OCI-LY7 (cell line): ENCODE data around the gene SPTBN4. TPM values are rescaled to one million over a fixed set of nuclear protein-coding genes. Genes with fewer than 3 reads are reported as not detected.

ENCODE experiments used
- BruUV-seq: library from RNA; stranded (reverse); fragments of 400-500 nt; replicated peaks from 2 replicates; lab custom pipeline; 2021; lab: Mats Ljungman, UMichigan
- CTCF ChIA-PET: fragments of 300-600 bp; sonication (Branson Sonifier 250); formaldehyde crosslinking; loops from one replicate; lab custom pipeline; 2022; ENCODE audit warnings: antibody characterized with exemption; ENCODE audit not compliant: unreplicated experiment; lab: Charles Lee
- POLR2A ChIA-PET: fragments of 300-600 bp; sonication (Branson Sonifier 250); formaldehyde crosslinking; loops from one replicate; lab custom pipeline; 2022; ENCODE audit warnings: antibody characterized with exemption; lab: Charles Lee
- DNase-seq: peaks from one replicate; pipeline ENCODE4 v3.0.0-alpha.2; 2015; ENCODE audit warnings: low spot score
- H2AFZ ChIP-seq: fragments of 200-600 bp; sonication (generic), shearing (Covaris generic); 2 replicates; pipeline ENCODE4 v1.6.1; 2014; ENCODE audit warnings: mild to moderate bottlenecking, antibody characterized with exemption, low read length, moderate library complexity
- H3K27ac ChIP-seq: fragments of 200-600 bp; sonication (generic); 2 replicates; pipeline ENCODE4 v1.5.1; 2014; ENCODE audit warnings: mixed run types, low read depth, mild to moderate bottlenecking, moderate library complexity, low read length, inconsistent platforms; ENCODE audit not compliant: poor library complexity, severe bottlenecking
- H3K36me3 ChIP-seq: fragments of 200-600 bp; sonication (generic); 2 replicates; pipeline ENCODE4 v1.6.1; 2014; ENCODE audit warnings: mild to moderate bottlenecking, antibody characterized with exemption, low read length, moderate library complexity, mixed read lengths; ENCODE audit not compliant: insufficient read depth
- H3K4me1 ChIP-seq: fragments of 200-600 bp; sonication (generic); 2 replicates; pipeline ENCODE4 v1.5.1; 2014; ENCODE audit warnings: mild to moderate bottlenecking, low read length; ENCODE audit not compliant: insufficient read depth, poor library complexity, severe bottlenecking
- H3K4me2 ChIP-seq: fragments of 200-600 bp; sonication (generic); 2 replicates; pipeline ENCODE4 v1.6.1; 2014; ENCODE audit warnings: mild to moderate bottlenecking, low read length
- H3K4me3 ChIP-seq: fragments of 200-600 bp; sonication (generic); 2 replicates; pipeline ENCODE4 v1.5.1; 2014; ENCODE audit warnings: mild to moderate bottlenecking, low read depth, low read length; ENCODE audit not compliant: poor library complexity, severe bottlenecking
- H3K79me2 ChIP-seq: fragments of 200-600 bp; sonication (generic); 2 replicates; pipeline ENCODE4 v1.6.1; 2016; ENCODE audit warnings: low read depth, mild to moderate bottlenecking, low read length, moderate library complexity, mixed read lengths; ENCODE audit not compliant: insufficient read depth
- H3K9me2 ChIP-seq: fragments of 200-600 bp; sonication (generic); 2 replicates; pipeline ENCODE4 v1.6.1; 2016; ENCODE audit warnings: mild to moderate bottlenecking, low read length, mixed read lengths; ENCODE audit not compliant: insufficient read depth
- H3K9me3 ChIP-seq: fragments of 200-600 bp; sonication (generic); 2 replicates; pipeline ENCODE4 v1.6.1; 2014; ENCODE audit warnings: mild to moderate bottlenecking, mixed run types, low read length, mixed read lengths
- H4K20me1 ChIP-seq: fragments of 200-600 bp; sonication (generic); 2 replicates; pipeline ENCODE4 v1.6.1; 2014; ENCODE audit warnings: mild to moderate bottlenecking, antibody characterized with exemption, low read length, moderate library complexity, mixed read lengths; ENCODE audit not compliant: insufficient read depth
- CTCF ChIP-seq: fragments of 200-600 bp; sonication (generic); conservative IDR thresholded peaks from 2 replicates; pipeline ENCODE4 v1.5.1; 2014; ENCODE audit warnings: mild to moderate bottlenecking, antibody characterized with exemption, low read length, moderate library complexity, mixed read lengths
- EZH2phosphoT487 ChIP-seq: fragments of 200-600 bp; sonication (generic); IDR thresholded peaks from 2 replicates; pipeline ENCODE4 v1.6.1; 2018; ENCODE audit warnings: low read depth, borderline replicate concordance, mild to moderate bottlenecking, mixed run types, antibody characterized with exemption, low read length, moderate library complexity, mixed read lengths
- intact Hi-C: fragments of 100-400 bp; cut with micrococcal nuclease; formaldehyde crosslinking; loops from one replicate; pipeline ENCODE4 v1.10.0; 2022; ENCODE audit not compliant: unreplicated experiment
- total RNA-seq, 2 experiments: library from RNA; depleted of rRNA in 1 of 2; stranded (reverse); fragments of >200 nt in 1 of 2; shearing (Covaris generic) in 1 of 2; gene quantifications; 2 replicates each; pipeline ENCODE4 v1.2.3, GENCODE V29; 2014 to 2022

The SPTBN4 gene
- total RNA-seq, 2 experiments from 2014 or later: 4.1 to 6.3 TPM

GRCh38 chr19:40507892-40508291 lies 41.1 kb downstream of the SPTBN4 start:
- TF ChIP-seq EZH2phosphoT487: no peak
- no peak for TF ChIP-seq CTCF
- POLR2A ChIA-PET: interaction anchor here (0.6 kb wide), 1 partner anchor 9 kb away, joined by 3 read pairs; no protein-coding TSS in a partner anchor
- no peaks in the 10 kb centered on the region for H3K9me2 ChIP-seq

GRCh38 chr19:40508739-40509260 lies 42.0 kb downstream of the SPTBN4 start:
- no peak for TF ChIP-seq EZH2phosphoT487
- no peak for TF ChIP-seq CTCF
- intact Hi-C loops: no loop called here

More at GRCh38 chr19:40507892-40508291, 41.1 kb downstream of the SPTBN4 start:
- no peaks in the 10 kb centered on the region for H3K4me1 ChIP-seq
- H3K9me3 ChIP-seq: no peaks in the 10 kb centered on the region
- intact Hi-C loops: no loop called here
- no peaks in the 10 kb centered on the region for H4K20me1 ChIP-seq
- no peaks in the 10 kb centered on the region for H3K36me3 ChIP-seq
- no peak overlapping the region for H2AFZ ChIP-seq
- no peaks in the 10 kb centered on the region for H3K79me2 ChIP-seq
- BruUV-seq: no TSS peak
- no peak overlapping the region for H3K4me2 ChIP-seq
- CTCF ChIA-PET: no interaction called here
- H3K4me3 ChIP-seq: no peak overlapping the region
- H3K27ac ChIP-seq: no peak overlapping the region
- no peak for DNase-seq

GRCh38 chr19:40510526-40511115 lies 43.8 kb downstream of the SPTBN4 start:
- no peak for DNase-seq
- Histone ChIP-seq H3K9me3 (no peaks in the 10 kb centered on the region), H3K36me3 (no peaks in the 10 kb centered on the region), H4K20me1 (no peaks in the 10 kb centered on the region), H3K4me1 (no peaks in the 10 kb centered on the region), H3K27ac (no peak overlapping the region), H2AFZ (no peak overlapping the region), H3K4me3 (no peak overlapping the region), H3K9me2 (no peaks in the 10 kb centered on the region), H3K79me2 (no peaks in the 10 kb centered on the region), H3K4me2 (no peak overlapping the region)
- intact Hi-C loops: no loop called here
- ChIA-PET POLR2A (no interaction called here), CTCF (interaction anchor here (0.6 kb wide), 1 partner anchor 29 kb away, joined by 6 read pairs; no protein-coding TSS in a partner anchor)
- BruUV-seq: no TSS peak
- TF ChIP-seq EZH2phosphoT487 (no peak), CTCF (no peak)

More at GRCh38 chr19:40508739-40509260, 42.0 kb downstream of the SPTBN4 start:
- Histone ChIP-seq H3K27ac (no peak overlapping the region), H2AFZ (no peak overlapping the region), H3K79me2 (no peaks in the 10 kb centered on the region), H3K36me3 (no peaks in the 10 kb centered on the region), H3K9me3 (no peaks in the 10 kb centered on the region), H3K4me1 (no peaks in the 10 kb centered on the region), H4K20me1 (no peaks in the 10 kb centered on the region), H3K4me3 (no peak overlapping the region), H3K4me2 (no peak overlapping the region), H3K9me2 (no peaks in the 10 kb centered on the region)
- no peak for DNase-seq
- POLR2A ChIA-PET: interaction anchor here (0.6 kb wide), 1 partner anchor 305 kb away, joined by 6 read pairs; no protein-coding TSS in a partner anchor
- CTCF ChIA-PET: no interaction called here
- no TSS peak for BruUV-seq
